SK-N-MC (cell line): Measurements from ENCODE around the gene TAB2.

Source experiments
- DNase-seq: peaks from one replicate; pipeline ENCODE4 v3.0.0-alpha.2; 2011; ENCODE audit warnings: low read depth, low spot score
- H3K27ac ChIP-seq: fragments of 200-600 bp; sonication (generic); 2 replicates; pipeline ENCODE4 v1.5.1; 2016; ENCODE audit warnings: mixed run types
- H3K36me3 ChIP-seq: fragments of 200-600 bp; sonication (generic); 2 replicates; pipeline ENCODE4 v1.6.1; 2017; ENCODE audit warnings: antibody characterized with exemption, low read length, mixed read lengths; ENCODE audit not compliant: insufficient read depth
- H3K4me3 ChIP-seq: fragments of 200-600 bp; sonication (generic); 2 replicates; pipeline ENCODE4 v1.5.1; 2016
- H3K9ac ChIP-seq: fragments of 200-600 bp; sonication (generic); 2 replicates; pipeline ENCODE4 v1.8.0; 2017; ENCODE audit warnings: mixed run types, mixed read lengths; ENCODE audit not compliant: insufficient read length
- H3K9me3 ChIP-seq: fragments of 200-600 bp; sonication (generic); 2 replicates; pipeline ENCODE4 v1.6.1; 2017; ENCODE audit warnings: low read depth, mild to moderate bottlenecking, antibody characterized with exemption, low read length, moderate library complexity, mixed read lengths
- EZH2 ChIP-seq: fragments of 200-600 bp; sonication (generic); IDR thresholded peaks from one replicate; pipeline ENCODE4 v1.6.1; 2017; ENCODE audit warnings: antibody characterized with exemption
- FOXP2 ChIP-seq: optimal IDR thresholded peaks from 2 replicates; pipeline ENCODE3; 2011; ENCODE audit warnings: mild to moderate bottlenecking, moderate library complexity; ENCODE audit not compliant: insufficient read depth; ENCODE audit errors: extremely low read length, control extremely low read depth
- POLR2AphosphoS5 ChIP-seq: IDR thresholded peaks from 2 replicates; pipeline ENCODE4 v1.6.1; 2012; ENCODE audit warnings: mild to moderate bottlenecking, low read depth, low read length, borderline replicate concordance

Gene TAB2

GRCh38 chr6:149429427-149430360, 112.2 kb downstream of the TAB2 start:
- TF ChIP-seq FOXP2 (no peak), EZH2 (no peak), POLR2AphosphoS5 (no peak)
- H3K4me3 ChIP-seq, result no peak overlapping the region

GRCh38 chr6:149431905-149432775, 114.6 kb downstream of the TAB2 start:
- peak; percentile 32 for DNase-seq
- Histone ChIP-seq H3K27ac (no peak overlapping the region), H3K36me3 (no peaks in the 10 kb centered on the region), H3K9me3 (no peaks in the 10 kb centered on the region), H3K4me3 (peak overlapping the region; percentile 54), H3K9ac (no peak overlapping the region)
- peak; percentile 33 for TF ChIP-seq FOXP2
- no peak for TF ChIP-seq EZH2

More at GRCh38 chr6:149429427-149430360, 112.2 kb downstream of the TAB2 start:
- no peak overlapping the region for H3K9ac ChIP-seq
- no peaks in the 10 kb centered on the region for H3K36me3 ChIP-seq
- H3K27ac ChIP-seq, result no peak overlapping the region
- DNase-seq, result no peak
- H3K9me3 ChIP-seq, result no peaks in the 10 kb centered on the region

- TF ChIP-seq POLR2AphosphoS5 (no peak), EZH2 (no peak), FOXP2 (no peak)
- Histone ChIP-seq H3K36me3 (no peaks in the 10 kb centered on the region), H3K9me3 (no peaks in the 10 kb centered on the region), H3K9ac (no peak overlapping the region), H3K4me3 (no peak overlapping the region), H3K27ac (no peak overlapping the region)
- no peak for DNase-seq
These were observed 115.9 kb downstream of the TAB2 start for GRCh38 chr6:149433405-149433804.

GRCh38 chr6:149433881-149434280, 116.4 kb downstream of the TAB2 start:
- Histone ChIP-seq H3K27ac (no peak overlapping the region), H3K4me3 (no peak overlapping the region), H3K9ac (no peak overlapping the region), H3K36me3 (no peaks in the 10 kb centered on the region), H3K9me3 (no peaks in the 10 kb centered on the region)
- TF ChIP-seq POLR2AphosphoS5 (no peak), EZH2 (no peak), FOXP2 (no peak)
- DNase-seq, result no peak

GRCh38 chr6:149435919-149436586, 118.5 kb downstream of the TAB2 start:
- no peaks in the 10 kb centered on the region for H3K9me3 ChIP-seq
- H3K4me3 ChIP-seq, result no peak overlapping the region
- no peak for DNase-seq
- no peak overlapping the region for H3K9ac ChIP-seq
- H3K36me3 ChIP-seq, result no peaks in the 10 kb centered on the region
- TF ChIP-seq FOXP2 (no peak), EZH2 (no peak), POLR2AphosphoS5 (no peak)
- no peak overlapping the region for H3K27ac ChIP-seq

GRCh38 chr6:149436647-149437046, 119.1 kb downstream of the TAB2 start:
- Histone ChIP-seq H3K27ac (no peak overlapping the region), H3K4me3 (no peak overlapping the region), H3K9me3 (no peaks in the 10 kb centered on the region), H3K9ac (no peak overlapping the region), H3K36me3 (no peaks in the 10 kb centered on the region)
- no peak for TF ChIP-seq EZH2
- no peak for TF ChIP-seq FOXP2
- no peak for TF ChIP-seq POLR2AphosphoS5
- no peak for DNase-seq

- Histone ChIP-seq H3K9me3 (no peaks in the 10 kb centered on the region), H3K36me3 (no peaks in the 10 kb centered on the region), H3K27ac (no peak overlapping the region), H3K9ac (no peak overlapping the region), H3K4me3 (no peak overlapping the region)
- no peak for TF ChIP-seq POLR2AphosphoS5
- TF ChIP-seq FOXP2, result no peak
- no peak for TF ChIP-seq EZH2
- no peak for DNase-seq
These were observed 119.7 kb downstream of the TAB2 start for GRCh38 chr6:149437212-149437611.

GRCh38 chr6:149438855-149439254, 121.3 kb downstream of the TAB2 start:
- TF ChIP-seq POLR2AphosphoS5 (no peak), EZH2 (no peak), FOXP2 (no peak)
- no peak overlapping the region for H3K27ac ChIP-seq
- no peak for DNase-seq

More at GRCh38 chr6:149438855-149439254, 121.3 kb downstream of the TAB2 start:
- H3K4me3 ChIP-seq, result no peak overlapping the region
- H3K9me3 ChIP-seq, result no peaks in the 10 kb centered on the region
- no peaks in the 10 kb centered on the region for H3K36me3 ChIP-seq
- no peak overlapping the region for H3K9ac ChIP-seq
